Stomach (tissue), 9 donors: ENCODE results near the gene CYSTM1. TPM values are rescaled to one million over a fixed set of nuclear protein-coding genes. Genes with fewer than 3 reads are reported as not detected.

Experiments
- DNase-seq, 2 donors: peaks; one replicate each; pipeline versions ENCODE4 v3.0.0 to v3.0.0-alpha.2; 2013 to 2019
- H3K27ac ChIP-seq, 5 donors: fragments of 200-600 bp in 4 of 5; sonication (generic) in 4 of 5; one replicate each; pipeline ENCODE4 v1.5.1; 2013 to 2019; ENCODE audit warnings: mild to moderate bottlenecking in 1 of 5, moderate library complexity in 1 of 5
- H3K27me3 ChIP-seq, 3 donors: fragments of 200-600 bp; sonication (generic); one replicate each; pipeline ENCODE4 v1.5.1; 2017 to 2019; ENCODE audit warnings: mixed run types in 1 of 3
- H3K36me3 ChIP-seq, 4 donors: fragments of 200-600 bp; sonication (generic); 1 replicate in 3 of 4; 2 replicates in 1 of 4; pipeline ENCODE4 v1.5.1; 2016 to 2019
- H3K4me1 ChIP-seq, 4 donors: fragments of 200-600 bp; sonication (generic); one replicate each; pipeline ENCODE4 v1.5.1; 2016 to 2019
- H3K4me3 ChIP-seq, 4 donors: fragments of 200-600 bp; sonication (generic) in 3 of 4; one replicate each; pipeline ENCODE4 v1.5.1; 2016 to 2019; ENCODE audit warnings: mild to moderate bottlenecking in 1 of 4
- H3K9me3 ChIP-seq, 4 donors: fragments of 200-600 bp; sonication (generic); one replicate each; pipeline ENCODE4 v1.5.1; 2016 to 2019
- EP300 ChIP-seq: sonication (generic); formaldehyde crosslinking; IDR thresholded peaks from one replicate; pipeline ENCODE4 v1.6.1; 2017; ENCODE audit warnings: antibody characterized with exemption
- POLR2A ChIP-seq, 4 donors: fragments of 450-650 bp; IDR thresholded peaks; one replicate each; pipeline ENCODE4 v1.6.1; 2016; ENCODE audit warnings: antibody characterized with exemption in 4 of 4, control low read depth in 2 of 4, mild to moderate bottlenecking in 1 of 4, moderate library complexity in 1 of 4
- POLR2AphosphoS5 ChIP-seq, 3 donors: sonication (generic); formaldehyde crosslinking; IDR thresholded peaks; one replicate each; pipeline ENCODE4 v1.6.1; 2016; ENCODE audit warnings: antibody characterized with exemption in 3 of 3
- WGBS, 5 donors: extraction: QIAGEN DNeasy Blood & Tissue Kit in 3 of 5; methylation state at CpG; one replicate each; pipeline versions ENCODE4 v1.1.5 to v1.1.7; 2013 to 2018; 5-methylcytosine and 5-hydroxymethylcytosine counted together
- intact Hi-C: fragments of 100-400 bp; cut with DNase I; formaldehyde crosslinking; loops from one replicate; pipeline ENCODE4 v1.15.1; 2023; ENCODE audit warnings: low total_unique reads
- polyA plus RNA-seq, 3 donors: library from polyadenylated mRNA; stranded (reverse); fragments of 200-250 nt; gene quantifications; one replicate each; pipeline ENCODE4 v1.2.3, GENCODE V29; 2013
- total RNA-seq, 5 donors: library from RNA; depleted of rRNA; stranded (reverse); fragments of >200 nt; gene quantifications; one replicate each; pipeline versions ENCODE4 v1.1.0 to v1.2.3, GENCODE V29; 2014 to 2016
- TF ChIP-seq, protein P1 (sequence below), 7 experiments: fragments of 450-650 bp in 4 of 7; fragments of 200-600 bp in 3 of 7; sonication (generic) in 3 of 7; IDR thresholded peaks; one replicate each; pipeline ENCODE4 v1.5.1; 2016 to 2019; ENCODE audit warnings: antibody characterized with exemption in 7 of 7, control low read depth in 2 of 7, mild to moderate bottlenecking in 1 of 7
- donor health status: healthy with polysubstance abuse.
- donor health status: Bipolar disorder and iron deficiency.
- donor health status: healthy.

CYSTM1 gene
- total and polyA plus RNA-seq, 8 donors: 23.2 to 3,028 (median 321) TPM

DNA sequence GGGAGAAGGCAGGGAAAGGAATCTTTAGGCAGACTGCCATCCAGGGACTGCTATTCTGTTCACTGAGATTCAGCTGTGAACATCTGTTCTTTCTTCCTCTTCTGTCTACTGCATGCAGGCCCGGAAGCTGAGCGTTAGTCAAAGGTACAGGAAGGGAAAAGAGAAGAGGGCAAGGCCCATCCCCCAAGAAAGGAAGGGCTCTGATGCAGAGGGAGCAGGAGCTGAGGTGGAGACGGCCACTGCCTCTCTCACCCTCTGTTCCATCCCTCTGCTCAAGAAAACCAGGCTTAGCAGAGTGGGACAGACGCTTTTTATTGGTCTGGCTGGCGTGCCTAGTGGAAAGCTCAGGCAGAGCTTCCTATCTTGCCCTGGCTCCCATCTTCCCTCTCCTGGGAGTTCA lies 70.4 kb downstream of the CYSTM1 start:
- TF ChIP-seq POLR2AphosphoS5 (IDR thresholded peaks at IDR 0.05) (no peak), POLR2A (IDR thresholded peaks at IDR 0.05) (no peak), EP300 (no peak)
- TF ChIP-seq, protein P1, sequence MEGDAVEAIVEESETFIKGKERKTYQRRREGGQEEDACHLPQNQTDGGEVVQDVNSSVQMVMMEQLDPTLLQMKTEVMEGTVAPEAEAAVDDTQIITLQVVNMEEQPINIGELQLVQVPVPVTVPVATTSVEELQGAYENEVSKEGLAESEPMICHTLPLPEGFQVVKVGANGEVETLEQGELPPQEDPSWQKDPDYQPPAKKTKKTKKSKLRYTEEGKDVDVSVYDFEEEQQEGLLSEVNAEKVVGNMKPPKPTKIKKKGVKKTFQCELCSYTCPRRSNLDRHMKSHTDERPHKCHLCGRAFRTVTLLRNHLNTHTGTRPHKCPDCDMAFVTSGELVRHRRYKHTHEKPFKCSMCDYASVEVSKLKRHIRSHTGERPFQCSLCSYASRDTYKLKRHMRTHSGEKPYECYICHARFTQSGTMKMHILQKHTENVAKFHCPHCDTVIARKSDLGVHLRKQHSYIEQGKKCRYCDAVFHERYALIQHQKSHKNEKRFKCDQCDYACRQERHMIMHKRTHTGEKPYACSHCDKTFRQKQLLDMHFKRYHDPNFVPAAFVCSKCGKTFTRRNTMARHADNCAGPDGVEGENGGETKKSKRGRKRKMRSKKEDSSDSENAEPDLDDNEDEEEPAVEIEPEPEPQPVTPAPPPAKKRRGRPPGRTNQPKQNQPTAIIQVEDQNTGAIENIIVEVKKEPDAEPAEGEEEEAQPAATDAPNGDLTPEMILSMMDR (IDR thresholded peaks at IDR 0.05): no peak
- 40 to 70% (median 50%) methylated on average over 5 of the region's 5 CpGs for WGBS, 5 donors
- no peak for DNase-seq
- Histone ChIP-seq H3K4me1 (peaks cover 74 to 100% (median 92%) of the 10 kb centered on the region in 4 donors), H3K4me3 (no peak overlapping the region), H3K36me3 (peaks cover 24 to 72% (median 60%) of the 10 kb centered on the region in 4 donors), H3K27me3 (no peaks in the 10 kb centered on the region), H3K9me3 (no peaks in the 10 kb centered on the region), H3K27ac (peak overlapping the region; percentile 49 to 82 (median 79))
- intact Hi-C loops: loop anchor here (5.0 kb wide), 1 partner anchor 102 kb away; the partner anchor contains the start of gene HBEGF

DNA sequence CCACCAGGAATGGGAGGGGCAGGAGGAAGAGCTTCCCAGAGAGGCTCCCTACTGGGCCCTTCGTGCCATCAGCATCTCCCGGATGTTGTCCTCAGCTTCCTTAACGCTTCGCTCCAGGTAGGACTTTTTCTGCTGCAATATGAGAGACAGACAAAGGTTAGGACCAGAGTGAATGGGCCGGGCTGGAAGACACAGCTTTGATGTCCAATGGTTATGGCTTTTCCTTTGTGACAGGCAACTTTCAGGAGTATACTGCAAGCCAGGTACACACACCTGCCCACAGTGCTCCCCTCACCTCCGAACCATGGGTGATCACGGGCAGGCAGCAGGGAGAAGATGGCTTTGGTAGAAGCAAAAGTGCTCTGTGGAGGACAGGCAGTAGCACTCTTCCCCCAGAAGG lies 70.9 kb downstream of the CYSTM1 start:
- Histone ChIP-seq H3K27me3 (no peaks in the 10 kb centered on the region), H3K4me1 (peaks cover 72 to 100% (median 92%) of the 10 kb centered on the region in 4 donors), H3K4me3 (no peak overlapping the region), H3K27ac (peak overlapping the region; percentile 49 to 82 (median 79)), H3K36me3 (peaks cover 24 to 78% (median 63%) of the 10 kb centered on the region in 4 donors), H3K9me3 (no peaks in the 10 kb centered on the region)
- intact Hi-C loops: loop anchor here (5.0 kb wide), 1 partner anchor 101 kb away; the partner anchor contains the start of gene HBEGF
- 57 to 76% (median 60%) methylated on average over 7 of the region's 7 CpGs for WGBS, 5 donors
- TF ChIP-seq POLR2A (IDR thresholded peaks at IDR 0.05): no peak
- no peak for TF ChIP-seq EP300
- TF ChIP-seq POLR2AphosphoS5 (IDR thresholded peaks at IDR 0.05): no peak
- TF ChIP-seq, protein P1 (IDR thresholded peaks at IDR 0.05): no peak
- no peak for DNase-seq

DNA sequence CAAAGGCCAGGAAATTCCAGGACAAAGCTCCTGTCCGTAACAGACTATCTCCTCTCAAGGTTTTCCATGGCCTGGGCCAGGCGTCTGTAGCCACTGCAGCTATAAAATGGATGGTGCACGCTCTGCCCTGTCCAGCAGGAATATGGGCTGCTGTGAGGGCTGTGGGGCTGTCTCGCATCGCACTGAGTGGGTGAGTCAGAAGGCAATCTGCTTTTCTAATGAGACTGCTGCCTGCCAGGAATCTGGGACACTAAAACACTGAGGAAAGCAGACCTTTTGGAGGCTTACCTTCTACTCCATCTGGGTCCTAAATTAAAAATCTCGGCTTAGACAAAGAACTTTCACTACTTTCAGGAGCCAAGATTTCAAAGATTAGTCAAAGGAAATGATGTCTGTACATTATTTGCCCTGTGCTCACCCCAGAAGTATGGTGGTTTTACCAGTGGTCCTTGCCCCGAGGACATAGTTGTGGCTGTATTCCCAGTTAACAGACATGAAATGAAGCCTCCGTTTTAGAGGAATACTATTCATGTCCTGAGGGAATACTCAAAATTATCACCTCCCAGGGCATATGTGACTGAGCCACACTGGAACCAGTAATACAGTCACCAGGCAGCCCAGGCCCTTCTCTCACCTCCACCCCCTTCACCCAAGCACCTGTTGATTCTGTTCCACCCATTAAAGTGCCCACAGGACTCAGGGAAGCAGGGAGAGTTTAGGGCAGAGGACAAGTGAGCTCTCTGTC lies 71.6 kb downstream of the CYSTM1 start:
- WGBS, 5 donors: 25 to 48% (median 26%) methylated on average over 8 of the region's 8 CpGs
- Histone ChIP-seq H3K27me3 (no peaks in the 10 kb centered on the region), H3K4me1 (peaks cover 72 to 100% (median 92%) of the 10 kb centered on the region in 4 donors), H3K27ac (peak overlapping the region; percentile 49 to 82 (median 79)), H3K9me3 (no peaks in the 10 kb centered on the region), H3K4me3 (no peak overlapping the region), H3K36me3 (peaks cover 24 to 84% (median 66%) of the 10 kb centered on the region in 4 donors)
- TF ChIP-seq EP300 (no peak), POLR2A (IDR thresholded peaks at IDR 0.05) (no peak)
- TF ChIP-seq, protein P1 (IDR thresholded peaks at IDR 0.05): no peak
- DNase-seq: no peak
- intact Hi-C loops: loop anchor here (5.0 kb wide), 1 partner anchor 101 kb away; the partner anchor contains the start of gene HBEGF

DNA sequence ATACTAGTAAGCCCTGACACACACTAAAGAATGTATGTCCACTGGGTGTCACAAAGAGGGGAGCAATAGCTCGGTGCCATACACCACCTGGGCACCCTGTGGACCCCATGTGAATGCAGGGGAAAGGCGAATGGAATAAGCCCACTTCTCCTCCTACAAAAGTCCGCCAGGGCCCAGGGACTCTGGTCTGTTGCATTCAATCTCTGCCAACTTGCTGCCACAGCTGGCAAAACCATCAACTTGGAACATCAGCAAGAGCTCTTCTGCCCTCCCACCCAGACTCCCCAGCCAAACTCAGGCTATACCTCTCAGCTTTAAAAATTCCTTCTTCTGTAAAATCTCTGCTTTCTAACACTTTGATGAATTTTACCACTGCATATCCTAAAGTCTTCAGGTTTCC lies 73.4 kb downstream of the CYSTM1 start:
- Histone ChIP-seq H3K4me3 (no peak overlapping the region), H3K4me1 (peaks cover 72 to 100% (median 89%) of the 10 kb centered on the region in 4 donors), H3K9me3 (no peaks in the 10 kb centered on the region), H3K27me3 (no peaks in the 10 kb centered on the region), H3K27ac (peak overlapping the region; percentile 3 to 82 (median 79)), H3K36me3 (peaks cover 22 to 80% (median 59%) of the 10 kb centered on the region in 4 donors)
- WGBS, 5 donors: 50 to 87% (median 75%) methylated on average over 3 of the region's 3 CpGs
- no peak for DNase-seq
- TF ChIP-seq EP300: no peak
- intact Hi-C loops: loop anchor here (5.0 kb wide), 1 partner anchor 99 kb away; the partner anchor contains the start of gene HBEGF
